Frontal cortex (tissue), 4 donors: Measurements from ENCODE around the gene TMEM94. TPM values are rescaled to one million over a fixed set of nuclear protein-coding genes. Genes with fewer than 3 reads are reported as not detected.

ENCODE experiments used
- DNase-seq, 2 donors: peaks; one replicate each; pipeline ENCODE4 v3.0.0; 2012; ENCODE audit warnings: low spot score in 2 of 2
- FAIRE-seq: peaks from 2 replicates; lab custom pipeline; 2012; peaks lifted over from hg19 to GRCh38; lab: Jason Lieb, UNC
- small RNA-seq: library from RNA; depleted of rRNA; stranded (forward); fragments of <200 nt; gene quantifications from one replicate; pipeline ENCODE3, GENCODE V24; 2014
- total RNA-seq: library from RNA; depleted of rRNA; stranded (reverse); fragments of >200 nt; gene quantifications from one replicate; pipeline ENCODE4 v1.2.3, GENCODE V29; 2014
- donor health status: control.
- donor health status: control.
- donor health status: control.

The TMEM94 gene
- total RNA-seq, 1 donor from 2014 or later = 18.8 TPM

DNA sequence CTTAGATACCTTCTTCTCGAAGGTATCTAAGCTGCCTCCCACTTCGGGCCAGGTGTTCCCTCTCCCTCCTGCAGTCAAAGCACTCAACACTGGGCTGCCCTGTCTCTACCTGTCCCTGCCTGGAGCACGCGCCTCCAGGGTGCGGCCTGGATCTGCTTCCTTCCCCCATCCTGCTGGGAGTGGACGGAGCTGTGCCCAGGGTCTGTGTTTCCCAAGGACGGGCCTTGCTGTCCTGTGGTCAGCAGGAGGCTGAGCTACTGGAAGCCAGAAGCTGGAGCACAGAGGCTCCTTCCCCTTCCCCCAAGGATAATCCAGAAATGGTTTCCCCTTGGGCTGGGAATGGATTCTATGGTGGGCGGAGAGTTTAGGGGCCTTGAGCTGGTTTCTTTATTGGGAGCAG lies 85.8 kb downstream of the TMEM94 start:
- DNase-seq = no peak
- no peak for FAIRE-seq

DNA sequence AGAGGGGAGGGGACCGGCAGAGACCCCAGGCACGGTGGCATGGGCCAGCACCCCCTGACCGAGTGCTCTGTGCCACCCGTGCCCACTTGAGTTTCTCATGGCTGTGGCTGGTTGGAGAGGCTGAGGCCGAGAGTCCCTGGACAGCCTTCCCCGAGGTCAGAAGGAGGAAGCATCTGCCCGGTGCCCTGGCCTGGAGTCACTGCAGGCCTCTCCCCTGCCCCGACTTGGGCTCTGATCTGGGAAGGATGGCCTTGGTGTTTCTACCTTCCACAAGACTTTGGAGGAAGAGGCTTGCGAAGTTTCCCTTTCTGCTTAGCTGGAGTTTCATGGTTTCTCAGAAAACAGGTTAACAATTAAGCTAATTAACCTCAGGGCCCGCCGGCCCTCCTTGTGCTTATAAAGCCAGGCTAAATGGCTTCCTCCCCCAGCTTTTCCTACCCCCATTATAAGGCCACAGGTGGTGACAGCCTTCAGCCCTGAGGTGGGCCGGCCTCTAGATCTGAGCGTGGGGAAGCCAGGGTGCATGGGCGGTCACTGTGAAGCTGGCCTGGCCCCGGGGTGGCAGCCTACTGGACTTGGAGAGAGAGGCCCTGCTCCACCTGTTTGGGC lies 86.4 kb downstream of the TMEM94 start:
- FAIRE-seq (no peak), DNase-seq (no peak)

DNA sequence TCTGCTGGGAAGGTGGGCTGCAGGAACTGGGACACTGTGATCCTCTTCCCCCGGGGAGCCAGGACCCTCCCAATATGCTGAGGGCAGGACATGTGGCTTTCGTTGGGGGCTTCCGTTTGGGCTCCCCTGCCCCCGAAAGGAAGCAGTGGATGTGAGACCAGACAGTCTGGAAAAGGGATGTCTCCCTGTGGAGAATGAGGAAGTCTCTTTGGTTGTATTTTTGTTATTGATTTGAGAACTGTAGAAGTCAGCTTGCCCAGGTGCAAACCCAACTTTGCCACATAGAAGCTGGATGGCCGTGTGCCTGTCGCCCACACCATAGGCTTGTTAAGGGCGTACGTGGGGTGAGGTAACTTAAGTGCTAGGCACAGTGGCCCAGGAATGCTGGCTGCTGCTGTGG lies 87.8 kb downstream of the TMEM94 start:
- no peak for FAIRE-seq
- no peak for DNase-seq

DNA sequence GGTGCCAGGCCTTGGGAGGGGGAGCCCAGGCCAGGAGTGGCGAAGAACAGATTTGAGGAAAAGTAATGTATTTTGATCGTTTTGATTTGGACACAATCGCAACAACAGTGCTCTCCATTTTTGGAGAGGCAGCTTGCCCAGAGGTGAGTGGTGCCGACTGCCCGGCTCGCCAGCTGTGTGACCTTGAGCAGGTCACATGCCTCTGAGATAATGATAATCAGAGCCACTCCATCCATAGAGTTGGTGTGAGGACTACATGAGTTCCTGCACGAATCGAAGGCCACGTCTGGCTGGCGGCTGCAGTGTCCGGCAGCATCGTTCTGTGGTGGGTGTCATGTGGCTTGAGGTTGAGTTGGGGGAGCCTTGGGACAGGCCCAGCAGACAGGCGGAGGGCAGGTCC lies 89.7 kb downstream of the TMEM94 start:
- FAIRE-seq (no peak), DNase-seq (no peak)

DNA sequence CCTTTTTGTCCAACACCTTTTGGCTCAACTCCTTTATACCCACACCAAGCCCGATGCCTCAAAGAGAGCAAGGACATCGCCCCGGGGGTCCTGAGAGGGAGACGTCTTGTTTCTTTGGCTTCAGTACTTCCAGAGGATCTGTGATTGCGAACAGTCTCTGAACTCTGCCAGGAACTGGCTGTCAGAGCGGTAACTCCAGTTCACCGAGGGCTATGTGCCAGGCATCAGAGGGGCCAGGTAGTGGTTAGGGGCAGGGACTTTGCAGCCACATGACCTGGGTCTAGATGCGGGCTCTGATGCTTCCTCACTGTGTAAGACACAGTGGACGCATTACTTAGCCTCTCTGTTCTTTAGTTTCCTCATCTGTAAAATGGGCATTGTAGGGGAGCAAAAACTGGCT lies 90.7 kb downstream of the TMEM94 start:
- no peak for DNase-seq
- no peak for FAIRE-seq

DNA sequence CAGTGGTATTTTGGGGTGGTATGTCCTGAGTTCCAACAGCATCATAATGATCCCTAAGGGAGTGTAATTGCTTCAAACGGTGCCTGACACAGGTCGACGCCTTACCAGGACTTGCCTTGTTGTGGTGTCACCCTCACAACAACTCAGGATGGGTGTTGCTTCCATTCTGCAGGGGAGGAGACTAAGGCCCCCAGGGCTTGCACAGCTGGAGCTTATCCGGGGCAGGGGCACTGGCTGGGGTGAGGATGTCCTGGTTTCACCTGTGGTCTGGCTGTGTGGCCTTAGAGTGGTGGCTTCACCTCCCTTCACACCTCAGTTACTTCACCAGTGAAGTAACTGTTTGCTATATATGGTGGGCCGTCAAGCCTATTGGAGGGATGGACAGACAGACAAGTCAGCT lies 92.4 kb downstream of the TMEM94 start:
- FAIRE-seq (no peak), DNase-seq (no peak)

Small RNA genes lying within 50 kb of the gene (small RNA-seq; reads per million reads assigned to genes)
- gene RF00019 (not detected), gene RNU6-938P (not detected)

Other genes with a start within 250 kb of the TMEM94 start
- gene GGA3, start 195.0 kb upstream of the TMEM94 start, total RNA-seq = 15.1 TPM
- gene MRPS7, start 194.8 kb upstream of the TMEM94 start, total RNA-seq = 37.1 TPM
- gene MIF4GD, start 185.4 kb upstream of the TMEM94 start, total RNA-seq = 8.2 TPM
- 6.9 TPM for gene SLC25A19, start 167.2 kb upstream of the TMEM94 start, total RNA-seq
- 159 TPM for gene GRB2, start 51.0 kb upstream of the TMEM94 start, total RNA-seq
- gene CASKIN2, start 58.9 kb downstream of the TMEM94 start, total RNA-seq = 6.1 TPM
- 11.4 TPM for gene TSEN54, start 59.9 kb downstream of the TMEM94 start, total RNA-seq
- 0.82 TPM for gene LLGL2, start 69.1 kb downstream of the TMEM94 start, total RNA-seq
- 19.6 TPM for gene MYO15B, start 131.2 kb downstream of the TMEM94 start, total RNA-seq
- gene SMIM5, start 176.8 kb downstream of the TMEM94 start, total RNA-seq = under 0.01 TPM
- gene RECQL5, start 210.5 kb downstream of the TMEM94 start, total RNA-seq = 6.1 TPM
- gene SAP30BP, start 210.7 kb downstream of the TMEM94 start, total RNA-seq = 39.9 TPM